H1 (cell line): Measurements from ENCODE around the gene RGS11. TPM values are rescaled to one million over a fixed set of nuclear protein-coding genes. Genes with fewer than 3 reads are reported as not detected.
A peak's percentile ranks its signal among the peaks of the same experiment; 100 is the strongest.

Experiments
- CTCF ChIA-PET: fragments of 300-600 bp; sonication (Branson Sonifier 250); formaldehyde crosslinking; loops from one replicate; lab custom pipeline; 2021; ENCODE audit not compliant: partially characterized antibody; lab: Charles Lee
- POLR2A ChIA-PET: fragments of 300-600 bp; sonication (Branson Sonifier 250); formaldehyde crosslinking; loops from one replicate; lab custom pipeline; 2021; ENCODE audit warnings: inconsistent platforms; ENCODE audit not compliant: partially characterized antibody; lab: Charles Lee
- DNase-seq, 2 experiments: peaks; one replicate each; pipeline versions ENCODE4 v3.0.0 to v3.0.0-alpha.2; 2010 to 2022; ENCODE audit warnings: low spot score in 2 of 2, low read depth in 1 of 2, mixed read lengths in 1 of 2
- FAIRE-seq: peaks from 2 replicates; lab custom pipeline; 2011; peaks lifted over from hg19 to GRCh38; lab: Jason Lieb, UNC
- H2AFZ ChIP-seq: 2 replicates; pipeline ENCODE4 v1.8.1; 2012; ENCODE audit warnings: low read length, inconsistent platforms
- H2AK5ac ChIP-seq: 2 replicates; pipeline ENCODE4 v1.6.1; 2013; ENCODE audit warnings: low read depth, low read length
- H2BK120ac ChIP-seq: replicated peaks from 2 replicates; pipeline ENCODE3; 2013; ENCODE audit warnings: low read depth, low read length, inconsistent platforms
- H2BK12ac ChIP-seq: 2 replicates; pipeline ENCODE4 v1.6.1; 2013; ENCODE audit warnings: low read depth, low read length
- H2BK15ac ChIP-seq: 2 replicates; pipeline ENCODE4 v1.6.1; 2013; ENCODE audit warnings: low read length
- H2BK20ac ChIP-seq: 2 replicates; pipeline ENCODE4 v1.6.1; 2013; ENCODE audit warnings: low read length
- H2BK5ac ChIP-seq: 2 replicates; pipeline ENCODE4 v1.6.1; 2013; ENCODE audit warnings: low read depth, low read length
- H3K14ac ChIP-seq: 2 replicates; pipeline ENCODE4 v1.6.1; 2013; ENCODE audit warnings: inconsistent platforms; ENCODE audit not compliant: insufficient read length
- H3K18ac ChIP-seq: 2 replicates; pipeline ENCODE4 v1.6.1; 2013; ENCODE audit warnings: low read length; ENCODE audit errors: extremely low read depth
- H3K23ac ChIP-seq: 2 replicates; pipeline ENCODE4 v1.6.1; 2013; ENCODE audit warnings: inconsistent platforms; ENCODE audit not compliant: insufficient read length
- H3K23me2 ChIP-seq: 2 replicates; pipeline ENCODE4 v1.6.1; 2013; ENCODE audit warnings: low read depth, low read length
- H3K27ac ChIP-seq: 2 replicates; pipeline ENCODE4 v1.6.1; 2011; ENCODE audit warnings: low read depth, low read length, inconsistent platforms
- H3K27me3 ChIP-seq, 4 experiments: replicated peaks in 1 of 4; 1 replicate in 1 of 4; 2 replicates in 3 of 4; pipeline versions ENCODE4 v1.6.1 to v1.8.1; 2011 to 2013; ENCODE audit warnings: low read length in 3 of 4, mild to moderate bottlenecking in 3 of 4, inconsistent platforms in 2 of 4, mixed read lengths in 2 of 4, moderate library complexity in 1 of 4; ENCODE audit not compliant: control insufficient read depth in 3 of 4, insufficient read depth in 3 of 4; ENCODE audit errors: extremely low read depth in 1 of 4
- H3K36me3 ChIP-seq, 4 experiments: 2 replicates each; pipeline versions ENCODE4 v1.6.1 to v1.8.1; 2011 to 2013; ENCODE audit warnings: mild to moderate bottlenecking in 4 of 4, low read length in 3 of 4, moderate library complexity in 2 of 4, control low read depth in 1 of 4, inconsistent platforms in 1 of 4; ENCODE audit not compliant: insufficient read depth in 4 of 4, control insufficient read depth in 2 of 4
- H3K4ac ChIP-seq: replicated peaks from 2 replicates; pipeline ENCODE3; 2013; ENCODE audit warnings: low read length, low read depth, mixed read lengths, inconsistent platforms; ENCODE audit not compliant: insufficient read length
- H3K4me1 ChIP-seq, 4 experiments: replicated peaks in 1 of 4; 1 replicate in 1 of 4; 2 replicates in 3 of 4; pipeline versions ENCODE4 v1.6.1 to v1.8.1; 2011 to 2013; ENCODE audit warnings: low read length in 3 of 4, inconsistent platforms in 2 of 4, mixed read lengths in 1 of 4; ENCODE audit not compliant: insufficient read depth in 4 of 4, control insufficient read depth in 3 of 4
- H3K4me2 ChIP-seq, 2 experiments: 2 replicates each; pipeline versions ENCODE4 v1.6.1 to v1.8.1; 2011 to 2013; ENCODE audit warnings: low read depth in 2 of 2, low read length in 2 of 2, control low read depth in 1 of 2, inconsistent platforms in 1 of 2, mild to moderate bottlenecking in 1 of 2; ENCODE audit not compliant: insufficient read depth in 1 of 2
- H3K4me3 ChIP-seq, 4 experiments: fragments of 200-600, 300-600 bp in 1 of 4; sonication (generic), shearing (Covaris generic), sonication (Bioruptor Twin) in 1 of 4; 2 replicates each; pipeline versions ENCODE4 v1.5.1 to v1.8.1; 2011 to 2016; ENCODE audit warnings: low read length in 4 of 4, low read depth in 3 of 4, control low read depth in 2 of 4, inconsistent platforms in 2 of 4, mild to moderate bottlenecking in 2 of 4, mixed read lengths in 1 of 4, moderate library complexity in 1 of 4; ENCODE audit not compliant: insufficient read depth in 2 of 4; ENCODE audit errors: extremely low read depth in 1 of 4
- H3K56ac ChIP-seq: replicated peaks from 2 replicates; pipeline ENCODE3; 2013; ENCODE audit warnings: low read depth, mild to moderate bottlenecking, mixed read lengths, low read length, inconsistent platforms; ENCODE audit not compliant: insufficient read length
- H3K79me1 ChIP-seq: 2 replicates; pipeline ENCODE4 v1.6.1; 2013; ENCODE audit warnings: low read depth, low read length, control low read depth
- H3K79me2 ChIP-seq, 2 experiments: 2 replicates each; pipeline versions ENCODE4 v1.6.1 to v1.8.1; 2012 to 2013; ENCODE audit warnings: low read length in 2 of 2, mild to moderate bottlenecking in 2 of 2, inconsistent platforms in 1 of 2; ENCODE audit not compliant: insufficient read depth in 2 of 2, control insufficient read depth in 1 of 2
- H3K9ac ChIP-seq, 4 experiments: replicated peaks in 1 of 4; 1 replicate in 1 of 4; 2 replicates in 3 of 4; pipeline versions ENCODE4 v1.6.1 to v1.8.1; 2011 to 2013; ENCODE audit warnings: low read depth in 3 of 4, low read length in 3 of 4, control low read depth in 2 of 4, mild to moderate bottlenecking in 2 of 4, moderate library complexity in 2 of 4, inconsistent platforms in 1 of 4; ENCODE audit errors: extremely low read depth in 1 of 4
- H3K9me3 ChIP-seq, 2 experiments: 2 replicates each; pipeline versions ENCODE4 v1.6.1 to v1.8.1; 2012 to 2013; ENCODE audit warnings: mild to moderate bottlenecking in 2 of 2, moderate library complexity in 2 of 2, control low read depth in 1 of 2, inconsistent platforms in 1 of 2, low read depth in 1 of 2, low read length in 1 of 2, mixed read lengths in 1 of 2; ENCODE audit not compliant: insufficient read depth in 2 of 2
- H4K20me1 ChIP-seq, 2 experiments: replicated peaks in 1 of 2; 2 replicates each; pipeline versions ENCODE3 to v1.8.1; 2011 to 2013; ENCODE audit warnings: inconsistent platforms in 2 of 2, low read length in 2 of 2, mild to moderate bottlenecking in 1 of 2; ENCODE audit not compliant: insufficient read depth in 2 of 2, control insufficient read depth in 1 of 2
- H4K5ac ChIP-seq: 2 replicates; pipeline ENCODE4 v1.6.1; 2013; ENCODE audit warnings: low read length, low read depth, mixed read lengths, inconsistent platforms; ENCODE audit not compliant: insufficient read length
- H4K8ac ChIP-seq: 2 replicates; pipeline ENCODE4 v1.8.0; 2013; ENCODE audit warnings: mild to moderate bottlenecking, moderate library complexity, low read length, inconsistent platforms; ENCODE audit not compliant: insufficient read depth; ENCODE audit errors: extremely low read depth
- H4K91ac ChIP-seq: replicated peaks from 2 replicates; pipeline ENCODE3; 2013; ENCODE audit warnings: low read length, mixed read lengths, inconsistent platforms; ENCODE audit not compliant: insufficient read length
- RAD21 ChIP-seq, 2 experiments: IDR thresholded peaks in 1 of 2; conservative IDR thresholded peaks in 1 of 2; 2 replicates each; pipeline ENCODE4 v1.6.1; 2011; ENCODE audit warnings: low read depth in 2 of 2, low read length in 2 of 2, improper control_type of control experiment in 1 of 2, inconsistent platforms in 1 of 2, mild to moderate bottlenecking in 1 of 2, moderate library complexity in 1 of 2
- ZNF274 ChIP-seq: IDR thresholded peaks from 2 replicates; pipeline ENCODE4 v1.7.0; 2012; ENCODE audit warnings: low read length, borderline replicate concordance; ENCODE audit errors: extremely low read depth
- WGBS, 2 experiments: shearing (Covaris generic) in 1 of 2; methylation state at CpG; one replicate each; pipeline versions ENCODE4 v1.1.6 to v1.1.7; 2013 to 2015; ENCODE audit warnings: low lambda C conversion rate in 2 of 2, mixed read lengths in 2 of 2, inconsistent platforms in 1 of 2, low coverage in 1 of 2, missing lambda C conversion rate in 1 of 2; ENCODE audit not compliant: insufficient replicate concordance in 2 of 2, insufficient coverage in 1 of 2, insufficient read length in 1 of 2; ENCODE audit errors: extremely low coverage in 1 of 2, missing lambda C conversion rate in 1 of 2; 5-methylcytosine and 5-hydroxymethylcytosine counted together
- polyA plus RNA-seq, 7 experiments: library from polyadenylated mRNA; depleted of rRNA in 3 of 7; stranded (reverse) in 5 of 7; unstranded in 2 of 7; fragments of >200 nt in 5 of 7; fragments of 200-250 nt in 2 of 7; gene quantifications; 1 replicate in 5 of 7; 2 replicates in 1 of 7; 4 replicates in 1 of 7; pipeline versions ENCODE4 v1.2.1 to v1.2.3, GENCODE V29; 2011 to 2013; ENCODE audit warnings: missing spikeins in 2 of 7, mixed read lengths in 2 of 7
- total RNA-seq: library from RNA; stranded (reverse); fragmentation: NEBNext Ultra II Directional; extraction: Animal tissue kit (Norgen Biotek cat#: 25700); gene quantifications from 2 replicates; pipeline ENCODE4 v1.2.1, GENCODE V29; 2021
- TF ChIP-seq, protein P1 (sequence below), 3 experiments: IDR thresholded peaks; 1 replicate in 2 of 3; 2 replicates in 1 of 3; pipeline versions ENCODE4 v1.5.1 to v1.6.1; 2011; ENCODE audit warnings: low read length in 3 of 3, mild to moderate bottlenecking in 3 of 3, inconsistent platforms in 2 of 3, low read depth in 1 of 3, moderate library complexity in 1 of 3; ENCODE audit not compliant: insufficient read depth in 1 of 3; ENCODE audit errors: control extremely low read depth in 1 of 3

The RGS11 gene
- total and polyA plus RNA-seq, 2 of the 8 experiments (the other 6 are each of a cell fraction or from before 2014, with no cell fraction given), result 0.84 to 1.2 TPM

DNA sequence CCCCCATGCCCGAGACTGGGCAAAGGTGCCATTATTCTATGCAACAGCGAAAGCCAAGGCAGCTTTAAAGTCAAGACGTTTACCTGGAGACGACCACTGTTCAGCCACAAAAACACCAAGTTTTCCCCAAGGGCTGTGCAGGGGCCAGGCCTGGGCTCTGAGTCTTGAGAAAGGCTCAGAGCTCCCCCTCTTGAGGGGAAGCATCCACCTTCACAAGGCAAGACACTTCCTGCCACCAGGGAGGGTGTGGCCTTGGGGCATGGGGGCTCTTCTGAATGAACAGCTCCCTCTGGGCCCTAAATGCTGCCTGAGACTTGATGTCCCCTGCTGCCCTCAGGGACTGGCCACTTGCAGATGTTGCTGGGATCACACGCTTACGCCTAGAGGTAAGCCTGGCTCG lies 33.7 kb upstream of the RGS11 start:
- H3K23ac ChIP-seq, result no peak overlapping the region
- H4K8ac ChIP-seq, result no peak overlapping the region
- ChIA-PET POLR2A (interaction anchor here (0.6 to 1.3 kb wide), 2 partner anchors 24 to 46 kb away, joined by 3 read pairs; no protein-coding TSS in a partner anchor), CTCF (interaction anchor here (0.6 to 6.0 kb wide), 13 partner anchors 10 to 213 kb away, joined by 3 to 46 read pairs (median 4); no protein-coding TSS in a partner anchor)
- H4K20me1 ChIP-seq, result peaks cover 4 to 20% of the 10 kb centered on the region in 2 experiments
- H3K18ac ChIP-seq, result no peak overlapping the region
- no peak overlapping the region for H4K5ac ChIP-seq
- H2BK12ac ChIP-seq, result no peak overlapping the region
- no peak overlapping the region for H3K9ac ChIP-seq
- no peak overlapping the region for H2AK5ac ChIP-seq
- H2AFZ ChIP-seq, result no peak overlapping the region
- no peaks in the 10 kb centered on the region for H3K27me3 ChIP-seq
- no peak overlapping the region for H4K91ac ChIP-seq
- no peak overlapping the region for H2BK15ac ChIP-seq
- no peak overlapping the region for H3K4ac ChIP-seq
- no peak overlapping the region for H3K14ac ChIP-seq
- WGBS, 2 experiments, result 83% methylated on average over 7 of the region's 7 CpGs; no CpG with 5 or more reads in 1 of the 2 experiments
- H3K27ac ChIP-seq, result no peak overlapping the region
- no peak overlapping the region for H2BK120ac ChIP-seq
- 0 out of 2 replicates have a peak, but pooled peaks cover 2% of the 10 kb centered on the region for H3K23me2 ChIP-seq
- H3K79me1 ChIP-seq, result no peaks in the 10 kb centered on the region; the same call in none of the 2 replicates
- H3K9me3 ChIP-seq, result no peaks in the 10 kb centered on the region
- H2BK20ac ChIP-seq, result no peak overlapping the region
- no peak overlapping the region for H3K4me3 ChIP-seq
- no peaks in the 10 kb centered on the region for H3K4me1 ChIP-seq
- no peak overlapping the region for H2BK5ac ChIP-seq
- no peak overlapping the region for H3K4me2 ChIP-seq
- no peak overlapping the region for H3K56ac ChIP-seq
- FAIRE-seq (no peak), DNase-seq (no peak)
- TF ChIP-seq ZNF274 (no peak), RAD21 (IDR thresholded peaks at IDR 0.05 in 1 of 2, conservative IDR thresholded peaks at IDR 0.05 in 1 of 2; ENCODE audit: low read depth in 2 of 2, low read length in 2 of 2) (peak; percentile 28 to 35)
- TF ChIP-seq, protein P1, sequence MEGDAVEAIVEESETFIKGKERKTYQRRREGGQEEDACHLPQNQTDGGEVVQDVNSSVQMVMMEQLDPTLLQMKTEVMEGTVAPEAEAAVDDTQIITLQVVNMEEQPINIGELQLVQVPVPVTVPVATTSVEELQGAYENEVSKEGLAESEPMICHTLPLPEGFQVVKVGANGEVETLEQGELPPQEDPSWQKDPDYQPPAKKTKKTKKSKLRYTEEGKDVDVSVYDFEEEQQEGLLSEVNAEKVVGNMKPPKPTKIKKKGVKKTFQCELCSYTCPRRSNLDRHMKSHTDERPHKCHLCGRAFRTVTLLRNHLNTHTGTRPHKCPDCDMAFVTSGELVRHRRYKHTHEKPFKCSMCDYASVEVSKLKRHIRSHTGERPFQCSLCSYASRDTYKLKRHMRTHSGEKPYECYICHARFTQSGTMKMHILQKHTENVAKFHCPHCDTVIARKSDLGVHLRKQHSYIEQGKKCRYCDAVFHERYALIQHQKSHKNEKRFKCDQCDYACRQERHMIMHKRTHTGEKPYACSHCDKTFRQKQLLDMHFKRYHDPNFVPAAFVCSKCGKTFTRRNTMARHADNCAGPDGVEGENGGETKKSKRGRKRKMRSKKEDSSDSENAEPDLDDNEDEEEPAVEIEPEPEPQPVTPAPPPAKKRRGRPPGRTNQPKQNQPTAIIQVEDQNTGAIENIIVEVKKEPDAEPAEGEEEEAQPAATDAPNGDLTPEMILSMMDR (IDR thresholded peaks at IDR 0.05; ENCODE audit: control extremely low read depth in 1 of 3, insufficient read depth in 1 of 3, low read depth in 1 of 3, low read length in 3 of 3), result peak in 1 of 3 experiments; percentile 19; a peak in 1 of 4 replicates
- peaks cover 4 to 19% (median 16%) of the 10 kb centered on the region in 4 experiments; a peak in 7 of 8 replicates for H3K36me3 ChIP-seq
- H3K79me2 ChIP-seq, result no peaks in the 10 kb centered on the region; a peak in 1 of 4 replicates
